Gastroesophageal sphincter (tissue), 4 donors: ENCODE results near the gene ADAMTS17. TPM values are rescaled to one million over a fixed set of nuclear protein-coding genes. Genes with fewer than 3 reads are reported as not detected.

Experiments used
- ATAC-seq: fragments of 150-250 bp; one replicate; pipeline ENCODE4 v1.9.1; 2016; ENCODE audit warnings: mild to moderate bottlenecking, moderate library complexity
- H3K27ac ChIP-seq, 4 donors: fragments of 200-600 bp; sonication (generic) in 3 of 4; 1 replicate in 3 of 4; 2 replicates in 1 of 4; pipeline ENCODE4 v1.5.1; 2016 to 2019
- H3K27me3 ChIP-seq: fragments of 200-600 bp; sonication (generic); one replicate; pipeline ENCODE4 v1.5.1; 2019
- H3K36me3 ChIP-seq, 2 donors: fragments of 200-600 bp; sonication (generic); one replicate each; pipeline ENCODE4 v1.5.1; 2019; ENCODE audit warnings: control low read depth in 1 of 2
- H3K4me1 ChIP-seq, 3 donors: fragments of 200-600 bp; sonication (generic); 1 replicate in 2 of 3; 2 replicates in 1 of 3; pipeline ENCODE4 v1.5.1; 2016 to 2019; ENCODE audit warnings: control low read depth in 2 of 3
- H3K4me3 ChIP-seq, 2 donors: fragments of 200-600 bp; sonication (generic); one replicate each; pipeline ENCODE4 v1.5.1; 2019; ENCODE audit warnings: mild to moderate bottlenecking in 1 of 2, moderate library complexity in 1 of 2
- H3K9me3 ChIP-seq, 3 donors: fragments of 200-600 bp; sonication (generic); one replicate each; pipeline ENCODE4 v1.5.1; 2017 to 2019; ENCODE audit warnings: control low read depth in 2 of 3
- EP300 ChIP-seq: sonication (generic); formaldehyde crosslinking; IDR thresholded peaks from one replicate; pipeline ENCODE4 v1.6.1; 2017; ENCODE audit warnings: antibody characterized with exemption, mild to moderate bottlenecking
- POLR2A ChIP-seq, 2 donors: fragments of 450-650 bp; IDR thresholded peaks; one replicate each; pipeline ENCODE4 v1.6.1; 2017; ENCODE audit warnings: antibody characterized with exemption in 2 of 2, mild to moderate bottlenecking in 2 of 2, moderate library complexity in 1 of 2
- POLR2AphosphoS5 ChIP-seq: sonication (generic); formaldehyde crosslinking; IDR thresholded peaks from one replicate; pipeline ENCODE4 v1.6.1; 2017; ENCODE audit warnings: antibody characterized with exemption
- WGBS, 2 donors: methylation state at CpG; one replicate each; pipeline ENCODE4 v1.1.5; 2018; ENCODE audit warnings: low coverage in 1 of 2; 5-methylcytosine and 5-hydroxymethylcytosine counted together
- total RNA-seq, 4 donors: library from RNA; depleted of rRNA; stranded (reverse); fragments of >200 nt; gene quantifications; one replicate each; pipeline ENCODE4 v1.1.0, GENCODE V29; 2016
- TF ChIP-seq, protein P1 (sequence below), 4 experiments: fragments of 200-600 bp in 2 of 4; fragments of 450-650 bp in 2 of 4; sonication (generic) in 1 of 4; IDR thresholded peaks; one replicate each; pipeline ENCODE4 v1.5.1; 2017 to 2019; ENCODE audit warnings: antibody characterized with exemption in 4 of 4, mild to moderate bottlenecking in 2 of 4, moderate library complexity in 2 of 4

The ADAMTS17 gene
- total RNA-seq, 4 donors from 2014 or later, result 4.9 to 14.0 (median 11.3) TPM

DNA sequence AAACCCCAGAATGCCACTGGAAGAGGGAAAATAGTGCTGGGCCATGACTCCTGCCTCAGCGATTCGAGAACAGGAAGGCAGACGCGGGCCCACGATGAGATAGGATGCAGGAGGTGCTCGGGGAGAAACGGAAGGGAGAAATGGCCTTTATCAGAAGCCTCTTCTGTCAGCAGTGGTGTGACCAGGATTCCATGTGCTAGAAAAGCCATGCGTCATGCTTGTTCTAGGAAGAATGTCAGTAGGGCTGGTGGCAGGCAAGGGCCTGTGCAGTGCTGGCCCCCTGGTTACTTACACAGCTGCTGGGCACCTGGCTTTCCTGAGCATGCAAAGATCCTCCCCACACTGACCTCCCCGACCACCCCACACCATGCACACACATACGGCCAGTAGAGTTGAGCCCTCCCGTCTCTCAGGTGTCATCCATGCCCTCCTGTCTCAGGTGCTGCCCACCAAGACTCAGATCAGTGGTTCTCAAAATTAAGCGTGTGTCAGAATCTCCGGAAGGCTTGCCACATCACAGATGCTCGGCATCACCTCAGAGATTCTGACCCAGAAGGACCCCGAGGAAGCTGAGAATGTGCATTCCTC lies 106.7 kb downstream of the ADAMTS17 start:
- Histone ChIP-seq H3K27ac (no peak overlapping the region), H3K36me3 (peaks cover 0 to 12% of the 10 kb centered on the region in 2 donors), H3K4me1 (peaks cover 0 to 7% (median 5%) of the 10 kb centered on the region in 3 donors), H3K4me3 (no peak overlapping the region), H3K9me3 (no peaks in the 10 kb centered on the region), H3K27me3 (no peaks in the 10 kb centered on the region)
- ATAC-seq, result peak; percentile 29
- no peak for TF ChIP-seq POLR2A (IDR thresholded peaks at IDR 0.05)
- TF ChIP-seq, protein P1, sequence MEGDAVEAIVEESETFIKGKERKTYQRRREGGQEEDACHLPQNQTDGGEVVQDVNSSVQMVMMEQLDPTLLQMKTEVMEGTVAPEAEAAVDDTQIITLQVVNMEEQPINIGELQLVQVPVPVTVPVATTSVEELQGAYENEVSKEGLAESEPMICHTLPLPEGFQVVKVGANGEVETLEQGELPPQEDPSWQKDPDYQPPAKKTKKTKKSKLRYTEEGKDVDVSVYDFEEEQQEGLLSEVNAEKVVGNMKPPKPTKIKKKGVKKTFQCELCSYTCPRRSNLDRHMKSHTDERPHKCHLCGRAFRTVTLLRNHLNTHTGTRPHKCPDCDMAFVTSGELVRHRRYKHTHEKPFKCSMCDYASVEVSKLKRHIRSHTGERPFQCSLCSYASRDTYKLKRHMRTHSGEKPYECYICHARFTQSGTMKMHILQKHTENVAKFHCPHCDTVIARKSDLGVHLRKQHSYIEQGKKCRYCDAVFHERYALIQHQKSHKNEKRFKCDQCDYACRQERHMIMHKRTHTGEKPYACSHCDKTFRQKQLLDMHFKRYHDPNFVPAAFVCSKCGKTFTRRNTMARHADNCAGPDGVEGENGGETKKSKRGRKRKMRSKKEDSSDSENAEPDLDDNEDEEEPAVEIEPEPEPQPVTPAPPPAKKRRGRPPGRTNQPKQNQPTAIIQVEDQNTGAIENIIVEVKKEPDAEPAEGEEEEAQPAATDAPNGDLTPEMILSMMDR (IDR thresholded peaks at IDR 0.05), result no peak
- no peak for TF ChIP-seq POLR2AphosphoS5
- TF ChIP-seq EP300, result no peak
- WGBS, 2 donors, result 65 to 75% methylated on average over 11 to 12 of the region's 15 CpGs

DNA sequence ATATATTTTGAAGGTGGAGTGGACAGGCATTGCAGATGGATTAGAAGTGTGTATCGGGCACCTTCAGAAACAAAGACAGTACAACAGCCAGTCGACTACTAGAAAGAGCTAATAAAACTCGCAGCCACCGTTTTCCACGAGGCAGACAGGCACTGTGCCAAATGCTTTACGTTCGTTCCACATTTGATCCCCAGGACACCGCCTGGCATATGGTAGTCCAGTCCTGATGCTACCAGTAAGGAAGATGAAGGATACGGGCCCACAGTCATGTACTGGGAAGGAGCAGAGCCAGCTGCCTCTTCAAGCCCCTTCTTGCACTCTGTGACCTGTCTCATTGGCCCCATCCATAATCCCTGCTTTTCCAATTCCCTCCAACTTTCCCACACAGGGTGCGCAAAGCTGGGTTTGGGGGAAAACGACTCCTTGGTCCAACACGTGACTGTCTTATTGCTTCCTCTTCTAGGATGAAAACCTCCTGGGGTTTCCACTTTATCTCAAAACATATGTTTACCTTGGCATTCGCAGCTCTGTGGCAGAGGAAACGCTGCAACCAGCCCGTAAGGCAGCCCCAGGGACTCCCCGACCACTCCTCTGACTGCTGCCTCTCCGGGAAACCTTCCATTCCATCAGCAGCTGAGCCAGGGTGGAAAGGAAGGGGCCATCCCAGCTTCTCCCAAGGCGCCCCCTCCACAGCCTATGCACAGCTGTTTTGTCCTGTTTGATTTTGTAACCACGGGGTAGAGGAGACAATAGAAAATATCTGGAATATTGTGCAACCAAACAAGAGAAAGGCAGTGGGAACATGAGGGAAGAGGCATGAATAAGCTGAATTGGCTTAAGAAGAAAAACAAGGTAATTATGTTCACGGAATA lies 107.4 kb downstream of the ADAMTS17 start:
- 53 to 57% methylated on average over 8 to 13 of the region's 20 CpGs for WGBS, 2 donors
- TF ChIP-seq POLR2AphosphoS5, result peak; percentile 6
- TF ChIP-seq, protein P1 (IDR thresholded peaks at IDR 0.05), result no peak
- no peak for TF ChIP-seq POLR2A (IDR thresholded peaks at IDR 0.05)
- no peak for TF ChIP-seq EP300
- no peaks in the 10 kb centered on the region for H3K27me3 ChIP-seq
- H3K27ac ChIP-seq, result peak overlapping the region in 1 of 4 donors; percentile 3
- H3K36me3 ChIP-seq, result peaks cover 0 to 9% of the 10 kb centered on the region in 2 donors
- H3K9me3 ChIP-seq, result no peaks in the 10 kb centered on the region
- peaks cover 0 to 7% (median 5%) of the 10 kb centered on the region in 3 donors for H3K4me1 ChIP-seq
- H3K4me3 ChIP-seq, result no peak overlapping the region
- peak; percentile 69 for ATAC-seq

DNA sequence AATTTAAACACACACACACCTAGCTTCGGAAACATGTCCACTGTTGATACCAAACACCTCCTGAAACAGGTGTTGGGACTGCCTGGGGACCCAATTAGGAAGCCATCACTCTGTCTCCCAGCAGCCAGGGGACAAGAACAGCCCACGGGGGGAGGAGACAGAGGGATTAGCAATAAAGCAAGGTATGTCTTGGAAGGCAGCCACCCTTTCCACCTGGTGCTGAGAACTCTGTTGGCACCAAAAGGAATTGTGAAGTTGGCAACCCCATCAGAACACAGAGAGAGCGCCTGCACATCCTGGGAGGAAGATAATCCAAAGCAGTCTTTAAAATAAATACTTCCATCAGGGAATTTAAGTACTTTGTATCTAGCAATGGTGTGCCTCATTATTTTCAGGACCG lies 111.0 kb downstream of the ADAMTS17 start:
- no peaks in the 10 kb centered on the region for H3K27me3 ChIP-seq
- H3K9me3 ChIP-seq, result no peaks in the 10 kb centered on the region
- ATAC-seq, result no peak
- no peak overlapping the region for H3K4me3 ChIP-seq
- TF ChIP-seq EP300 (no peak), POLR2A (IDR thresholded peaks at IDR 0.05) (no peak), POLR2AphosphoS5 (no peak)
- TF ChIP-seq, protein P1 (IDR thresholded peaks at IDR 0.05), result no peak
- H3K27ac ChIP-seq, result no peak overlapping the region
- H3K4me1 ChIP-seq, result peaks cover 0 to 7% (median 5%) of the 10 kb centered on the region in 3 donors
- H3K36me3 ChIP-seq, result peaks cover 0 to 5% of the 10 kb centered on the region in 2 donors
- WGBS, 2 donors, result 75 to 77% methylated on average over 3 to 4 of the region's 4 CpGs

DNA sequence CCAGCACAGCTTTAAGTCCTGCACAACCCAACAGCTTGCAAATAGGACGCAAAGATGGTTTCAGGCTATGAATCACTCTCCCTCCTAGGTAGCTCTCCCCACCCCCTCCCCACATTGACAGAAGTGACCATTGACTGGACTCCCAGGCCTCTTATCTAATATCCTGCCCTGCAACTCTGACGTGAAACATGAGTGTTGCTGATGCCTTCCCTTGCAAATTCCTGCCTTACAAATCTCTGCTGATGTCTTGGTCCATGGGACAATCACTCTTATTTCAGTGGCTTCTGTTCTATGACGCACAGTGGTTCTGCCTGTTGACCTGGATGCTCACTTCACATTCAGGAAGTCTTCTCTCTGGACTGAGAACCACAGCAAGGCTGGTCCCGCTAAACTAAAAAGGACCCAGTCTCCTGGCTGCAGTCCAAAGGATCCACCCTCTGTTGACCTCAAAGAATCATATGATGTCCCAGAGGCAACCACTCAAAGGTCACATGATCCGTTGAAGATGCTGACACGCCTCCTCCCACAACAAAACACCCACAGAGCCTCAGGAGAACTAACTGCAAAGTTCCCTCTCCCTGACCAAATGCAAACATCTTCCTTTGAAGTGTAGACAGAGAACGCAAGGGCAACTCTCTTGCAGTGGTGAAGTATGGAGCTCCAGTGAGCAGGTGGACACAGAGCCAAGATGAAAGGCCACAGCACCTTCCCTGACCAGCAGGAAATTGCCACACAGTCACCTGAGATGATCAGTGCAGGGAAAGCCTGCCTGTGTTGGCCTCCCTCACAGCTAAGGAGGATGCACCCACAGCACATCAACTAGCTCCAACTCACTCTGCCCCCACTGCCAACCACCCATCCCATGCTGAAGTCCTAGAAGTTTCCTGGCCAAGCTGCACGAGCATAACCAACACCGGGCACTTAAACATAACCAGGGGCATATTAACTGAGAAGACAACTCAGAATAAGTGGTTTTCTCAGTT lies 112.3 kb downstream of the ADAMTS17 start:
- TF ChIP-seq POLR2AphosphoS5, result no peak
- no peak for ATAC-seq
- H3K4me3 ChIP-seq, result no peak overlapping the region
- no peak overlapping the region for H3K27ac ChIP-seq
- WGBS, 2 donors, result 100% methylated on average over 3 of the region's 9 CpGs
- no peaks in the 10 kb centered on the region for H3K4me1 ChIP-seq
- H3K27me3 ChIP-seq, result no peaks in the 10 kb centered on the region
- H3K9me3 ChIP-seq, result no peaks in the 10 kb centered on the region
- peaks cover 0 to 5% of the 10 kb centered on the region in 2 donors for H3K36me3 ChIP-seq

DNA sequence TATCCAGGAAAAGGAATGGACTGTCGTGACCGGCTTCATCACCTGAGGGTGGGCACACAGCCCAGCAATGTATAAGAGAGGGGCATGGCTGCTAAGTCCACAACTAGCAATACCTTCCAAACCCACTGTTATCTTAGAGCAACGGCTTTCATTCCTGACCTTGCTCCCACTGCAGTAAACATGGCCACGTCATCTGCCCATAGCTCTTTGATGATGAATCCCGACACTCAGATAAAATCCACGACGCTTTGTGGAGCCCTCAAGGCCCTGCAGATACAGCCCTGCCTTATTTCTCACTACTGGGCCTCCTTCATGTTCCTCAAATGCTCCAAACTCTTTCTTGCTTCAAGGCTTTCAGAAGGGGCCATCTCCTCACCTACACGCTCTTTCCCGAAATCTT lies 114.0 kb downstream of the ADAMTS17 start:
- H3K27ac ChIP-seq, result no peak overlapping the region
- WGBS, 2 donors, result 82 to 96% methylated on average over 6 to 7 of the region's 9 CpGs
- ATAC-seq, result no peak

More for the DNA sequence above, 114.0 kb downstream of the ADAMTS17 start:
- peaks cover 0 to 4% of the 10 kb centered on the region in 2 donors for H3K36me3 ChIP-seq
- H3K4me3 ChIP-seq, result no peak overlapping the region
- TF ChIP-seq POLR2A (IDR thresholded peaks at IDR 0.05) (no peak), POLR2AphosphoS5 (no peak), EP300 (no peak)
- TF ChIP-seq, protein P1 (IDR thresholded peaks at IDR 0.05), result no peak
- no peaks in the 10 kb centered on the region for H3K9me3 ChIP-seq
- no peaks in the 10 kb centered on the region for H3K4me1 ChIP-seq
- no peaks in the 10 kb centered on the region for H3K27me3 ChIP-seq
